ENCODE data around the gene FSTL5. TPM values are rescaled to one million over a fixed set of nuclear protein-coding genes. Genes with fewer than 3 reads are reported as not detected.
A peak's percentile ranks its signal among the peaks of the same experiment; 100 is the strongest.

The FSTL5 gene
- total and polyA plus RNA-seq, 2 of the 8 experiments (the other 6 are each of a cell fraction or from before 2014, with no cell fraction given): 0.09 to 0.32 TPM

- no peaks in the 10 kb centered on the region for H4K20me1 ChIP-seq (replicated peaks in 1 of 2; ENCODE audit: control insufficient read depth in 1 of 2, insufficient read depth in 2 of 2, low read length in 2 of 2)
- H3K4me3 ChIP-seq (ENCODE audit: extremely low read depth in 1 of 4, insufficient read depth in 2 of 4, low read depth in 3 of 4, low read length in 4 of 4): no peak overlapping the region
- no peaks in the 10 kb centered on the region for H3K79me2 ChIP-seq (ENCODE audit: control insufficient read depth in 1 of 2, insufficient read depth in 2 of 2, low read length in 2 of 2)
- no peak for DNase-seq (ENCODE audit: low read depth in 1 of 2, low spot score in 2 of 2)
- H3K36me3 ChIP-seq (ENCODE audit: control insufficient read depth in 2 of 4, insufficient read depth in 4 of 4, low read length in 3 of 4): no peaks in the 10 kb centered on the region
- WGBS, 2 experiments (ENCODE audit: extremely low coverage in 1 of 2, insufficient coverage in 1 of 2, insufficient read length in 1 of 2, insufficient replicate concordance in 2 of 2, low coverage in 1 of 2, low lambda C conversion rate in 2 of 2, missing lambda C conversion rate in 1 of 2): 90% methylated on average over 3 of the region's 3 CpGs; no CpG with 5 or more reads in 1 of the 2 experiments
- no peak overlapping the region for H3K56ac ChIP-seq (replicated peaks; ENCODE audit: insufficient read length, low read depth, low read length)
- FAIRE-seq: no peak
- no peak overlapping the region for H3K14ac ChIP-seq (ENCODE audit: insufficient read length)
- no peak overlapping the region for H3K9ac ChIP-seq (replicated peaks in 1 of 4; ENCODE audit: extremely low read depth in 1 of 4, low read depth in 3 of 4, low read length in 3 of 4)
- H3K27ac ChIP-seq (ENCODE audit: low read depth, low read length): no peak overlapping the region
- H2BK12ac ChIP-seq (ENCODE audit: low read depth, low read length): no peak overlapping the region
- H2BK15ac ChIP-seq (ENCODE audit: low read length): no peak overlapping the region
- no peak overlapping the region for H3K18ac ChIP-seq (ENCODE audit: extremely low read depth, low read length)
- H4K91ac ChIP-seq (replicated peaks; ENCODE audit: insufficient read length, low read length): no peak overlapping the region
- no peak overlapping the region for H3K23ac ChIP-seq (ENCODE audit: insufficient read length)
- no peak overlapping the region for H4K8ac ChIP-seq (ENCODE audit: extremely low read depth, insufficient read depth, low read length)
- H4K5ac ChIP-seq (ENCODE audit: insufficient read length, low read depth, low read length): no peak overlapping the region
- no peak overlapping the region for H2BK20ac ChIP-seq (ENCODE audit: low read length)
- no peak for TF ChIP-seq POU5F1 (IDR thresholded peaks at IDR 0.05; ENCODE audit: low read depth, low read length)
- TF ChIP-seq SIN3A (conservative IDR thresholded peaks at IDR 0.05 in 1 of 2, IDR thresholded peaks at IDR 0.05 in 1 of 2; ENCODE audit: low read depth in 1 of 2, low read length in 2 of 2): no peak
- no peak for TF ChIP-seq JUND (IDR thresholded peaks at IDR 0.05; ENCODE audit: low read length)
- no peak for TF ChIP-seq ATF2 (IDR thresholded peaks at IDR 0.05; ENCODE audit: low read length)
- no peak for TF ChIP-seq ASH2L (IDR thresholded peaks at IDR 0.05; ENCODE audit: low read length)
- TF ChIP-seq CEBPB (IDR thresholded peaks at IDR 0.05; ENCODE audit: low read depth, low read length): 0 out of 2 replicates have a peak, but pooled peaks have one; percentile 11
- no peak for TF ChIP-seq MAFK (IDR thresholded peaks at IDR 0.05; ENCODE audit: low read depth, low read length)
- no peaks in the 10 kb centered on the region for H3K9me3 ChIP-seq (ENCODE audit: insufficient read depth in 2 of 2, low read depth in 1 of 2, low read length in 1 of 2)
- no peaks in the 10 kb centered on the region for H3K23me2 ChIP-seq (ENCODE audit: low read depth, low read length)
- ChIA-PET CTCF (ENCODE audit: partially characterized antibody) (interaction anchor here (1.3 kb wide), 1 partner anchor 11 kb away, joined by 6 read pairs; no protein-coding TSS in a partner anchor), POLR2A (ENCODE audit: partially characterized antibody) (no interaction called here)
- H3K4me1 ChIP-seq (replicated peaks in 1 of 4; ENCODE audit: control insufficient read depth in 3 of 4, insufficient read depth in 4 of 4, low read length in 3 of 4): peaks cover 2 to 18% (median 7%) of the 10 kb centered on the region in 4 experiments; a peak in 3 of 7 replicates
- no peaks in the 10 kb centered on the region for H3K27me3 ChIP-seq (replicated peaks in 1 of 4; ENCODE audit: control insufficient read depth in 3 of 4, extremely low read depth in 1 of 4, insufficient read depth in 3 of 4, low read length in 3 of 4)
- H3K79me1 ChIP-seq (ENCODE audit: low read depth, low read length): no peaks in the 10 kb centered on the region
- no peak overlapping the region for H2BK5ac ChIP-seq (ENCODE audit: low read depth, low read length)
- H2BK120ac ChIP-seq (replicated peaks; ENCODE audit: low read depth, low read length): no peak overlapping the region
- no peak overlapping the region; a peak in 1 of 4 replicates for H3K4me2 ChIP-seq (ENCODE audit: insufficient read depth in 1 of 2, low read depth in 2 of 2, low read length in 2 of 2)
- no peak overlapping the region for H2AK5ac ChIP-seq (ENCODE audit: low read depth, low read length)
- H3K4ac ChIP-seq (replicated peaks; ENCODE audit: insufficient read length, low read depth, low read length): no peak overlapping the region
- no peak overlapping the region for H2AFZ ChIP-seq (ENCODE audit: low read length)
Measured at GRCh38 chr4:162115333-162115732, 48.5 kb downstream of the FSTL5 start.

Data from H1 (cell line).